Stimulated activated CD8-positive, alpha-beta memory T cell treated with anti-CD3 and anti-CD28 coated beads, Interleukin-2, amount 100 ng/mL, for 1 hour (primary cell): Measurements from ENCODE around the gene DAO.
A peak's percentile ranks its signal among the peaks of the same experiment; 100 is the strongest.
"Not testable (repeated sequence)": the region's sequence is repeated elsewhere in the genome, so short reads cannot be mapped to it uniquely, and the experiment has no call there.

Experiments used
- DNase-seq, 2 donors: peaks; one replicate each; pipeline ENCODE4 v3.0.0-alpha.2; 2020; ENCODE audit warnings: low read depth in 2 of 2

The DAO gene

GRCh38 chr12:108849660-108850059 lies 30.2 kb upstream of the DAO start:
- DNase-seq: no peak

- no peak for DNase-seq
Observed at GRCh38 chr12:108850854-108851573, 28.9 kb upstream of the DAO start.

- no peak for DNase-seq
Observed at GRCh38 chr12:108852674-108853309, 27.1 kb upstream of the DAO start.

GRCh38 chr12:108853426-108853825 lies 26.5 kb upstream of the DAO start:
- no peak for DNase-seq

- no peak for DNase-seq
Observed at GRCh38 chr12:108853981-108854446, 25.9 kb upstream of the DAO start.

GRCh38 chr12:108854451-108855283 lies 25.2 kb upstream of the DAO start:
- DNase-seq: no peak

GRCh38 chr12:108855284-108856169 lies 24.4 kb upstream of the DAO start:
- DNase-seq: no peak

GRCh38 chr12:108856170-108856427 lies 23.8 kb upstream of the DAO start:
- DNase-seq: no peak

- DNase-seq: peak in 1 of 2 donors; percentile 20
Observed at GRCh38 chr12:108856428-108857157, 23.3 kb upstream of the DAO start.

GRCh38 chr12:108857158-108857407 lies 22.8 kb upstream of the DAO start:
- DNase-seq: no peak

GRCh38 chr12:108858311-108859074 lies 21.4 kb upstream of the DAO start:
- DNase-seq: no peak

- not testable (repeated sequence) for DNase-seq
Observed at GRCh38 chr12:108859141-108859922, 20.6 kb upstream of the DAO start.

- no peak for DNase-seq
Observed at GRCh38 chr12:108859923-108860291, 20.0 kb upstream of the DAO start.

GRCh38 chr12:108860443-108860842 lies 19.4 kb upstream of the DAO start:
- no peak for DNase-seq

- DNase-seq: no peak
Observed at GRCh38 chr12:108861878-108862587, 17.9 kb upstream of the DAO start.

- DNase-seq: no peak
Observed at GRCh38 chr12:108862588-108862959, 17.3 kb upstream of the DAO start.

- DNase-seq: no peak
Observed at GRCh38 chr12:108865169-108865568, 14.7 kb upstream of the DAO start.

GRCh38 chr12:108866083-108866482 lies 13.8 kb upstream of the DAO start:
- not testable (repeated sequence) for DNase-seq

- no peak for DNase-seq
Observed at GRCh38 chr12:108868781-108869180, 11.1 kb upstream of the DAO start.
